MCF 10A (cell line): ENCODE data around the gene CYP39A1. TPM values are rescaled to one million over a fixed set of nuclear protein-coding genes. Genes with fewer than 3 reads are reported as not detected.

Source experiments
- BruUV-seq: library from RNA; stranded (reverse); fragments of 400-500 nt; replicated peaks from 2 replicates; lab custom pipeline; 2021; lab: Mats Ljungman, UMichigan
- CTCF ChIA-PET: fragments of 300-600 bp; sonication (Branson Sonifier 250); formaldehyde crosslinking; extraction: SDS; loops from one replicate; lab custom pipeline; 2021; ENCODE audit warnings: antibody characterized with exemption, inconsistent platforms; lab: Yijun Ruan, JAX
- POLR2A ChIA-PET: fragments of 300-600, 350-650 bp; sonication (Branson Sonifier 250); formaldehyde crosslinking; extraction: SDS; loops from one replicate; lab custom pipeline; 2020; ENCODE audit warnings: antibody characterized with exemption, inconsistent platforms; lab: Yijun Ruan, JAX
- DNase-seq: peaks from one replicate; pipeline ENCODE4 v3.0.0-alpha.2; 2018; ENCODE audit not compliant: unreplicated experiment
- H3K27ac Mint-ChIP-seq: one replicate; pipeline ENCODE4 v1.8.0; 2022; ENCODE audit warnings: mild to moderate bottlenecking, low read depth, mixed read lengths; ENCODE audit not compliant: unreplicated experiment
- H3K27me3 Mint-ChIP-seq: one replicate; pipeline ENCODE4 v1.8.0; 2022; ENCODE audit warnings: mixed read lengths; ENCODE audit not compliant: insufficient read depth, unreplicated experiment
- H3K36me3 Mint-ChIP-seq: one replicate; pipeline ENCODE4 v1.8.0; 2022; ENCODE audit warnings: mild to moderate bottlenecking, moderate library complexity, mixed read lengths; ENCODE audit not compliant: insufficient read depth, unreplicated experiment
- H3K4me1 Mint-ChIP-seq: one replicate; pipeline ENCODE4 v1.8.0; 2022; ENCODE audit warnings: mixed read lengths; ENCODE audit not compliant: insufficient read depth, unreplicated experiment
- H3K4me3 Mint-ChIP-seq: one replicate; pipeline ENCODE4 v1.8.0; 2022; ENCODE audit warnings: mild to moderate bottlenecking, moderate library complexity, mixed read lengths; ENCODE audit not compliant: unreplicated experiment
- H3K9me3 Mint-ChIP-seq: one replicate; pipeline ENCODE4 v1.8.0; 2022; ENCODE audit warnings: mixed read lengths; ENCODE audit not compliant: unreplicated experiment
- intact Hi-C: fragments of 100-400 bp; cut with micrococcal nuclease; formaldehyde crosslinking; loops from 2 replicates; pipeline ENCODE4 v1.14.1; 2022
- total RNA-seq: library from RNA; stranded (reverse); gene quantifications from 2 replicates; pipeline ENCODE4 v1.2.3, GENCODE V29; 2022
- TF ChIP-seq, protein P1 (sequence below): fragments of 200-600 bp; IDR thresholded peaks from one replicate; pipeline ENCODE4 v1.8.0; 2022; ENCODE audit warnings: antibody characterized with exemption, mild to moderate bottlenecking; ENCODE audit not compliant: unreplicated experiment

Gene CYP39A1
- total RNA-seq, 1 experiment from 2014 or later = 7.2 TPM

DNA sequence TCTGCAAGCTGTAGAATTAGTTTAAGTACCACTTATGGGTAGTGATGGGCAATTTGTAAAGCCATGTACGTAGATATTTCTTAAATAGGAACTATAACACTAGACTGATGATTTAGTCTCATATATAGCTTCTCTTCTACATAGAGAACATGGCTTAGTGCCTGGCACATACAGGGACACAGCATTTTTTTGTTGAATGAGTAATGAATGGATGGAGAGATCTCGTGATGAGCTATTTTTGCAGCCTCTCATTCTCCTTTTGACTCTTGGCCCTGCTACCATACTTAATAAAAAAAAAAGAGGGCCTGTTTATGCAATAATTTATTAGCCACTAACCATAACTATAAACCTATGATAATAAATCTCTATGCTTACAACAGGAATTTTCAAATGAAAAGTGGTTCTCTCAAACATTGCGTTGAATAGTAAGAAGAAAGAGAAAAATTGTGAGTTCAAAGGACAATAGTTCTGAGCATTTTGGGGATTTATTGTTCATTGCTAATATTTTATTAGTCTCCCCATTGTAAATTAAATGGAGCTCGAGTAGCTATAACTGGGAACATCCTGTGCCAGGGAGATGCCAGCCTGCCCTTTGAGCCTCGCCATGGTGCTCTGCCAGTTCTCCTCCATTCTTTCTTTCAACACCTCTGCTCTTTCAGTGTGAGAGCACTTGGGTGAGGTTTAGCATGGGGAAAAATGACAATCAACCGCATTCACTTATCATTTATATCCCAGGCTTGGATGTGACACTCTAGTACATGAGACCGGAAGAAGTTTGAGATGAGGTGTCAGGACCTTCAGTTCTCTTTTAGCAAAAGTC, 146.7 kb downstream of the CYP39A1 start:
- Mint-ChIP-seq H3K27ac (no peak overlapping the region), H3K9me3 (no peaks in the 10 kb centered on the region), H3K4me1 (peaks cover 17% of the 10 kb centered on the region), H3K4me3 (no peak overlapping the region), H3K36me3 (no peaks in the 10 kb centered on the region), H3K27me3 (peaks cover 3% of the 10 kb centered on the region)
- POLR2A ChIA-PET = interaction anchor here (0.6 to 0.7 kb wide), 3 partner anchors 70 to 695 kb away, joined by 3 read pairs; no protein-coding TSS in a partner anchor
- no TSS peak for BruUV-seq
- intact Hi-C loops = no loop called here
- TF ChIP-seq, protein P1, sequence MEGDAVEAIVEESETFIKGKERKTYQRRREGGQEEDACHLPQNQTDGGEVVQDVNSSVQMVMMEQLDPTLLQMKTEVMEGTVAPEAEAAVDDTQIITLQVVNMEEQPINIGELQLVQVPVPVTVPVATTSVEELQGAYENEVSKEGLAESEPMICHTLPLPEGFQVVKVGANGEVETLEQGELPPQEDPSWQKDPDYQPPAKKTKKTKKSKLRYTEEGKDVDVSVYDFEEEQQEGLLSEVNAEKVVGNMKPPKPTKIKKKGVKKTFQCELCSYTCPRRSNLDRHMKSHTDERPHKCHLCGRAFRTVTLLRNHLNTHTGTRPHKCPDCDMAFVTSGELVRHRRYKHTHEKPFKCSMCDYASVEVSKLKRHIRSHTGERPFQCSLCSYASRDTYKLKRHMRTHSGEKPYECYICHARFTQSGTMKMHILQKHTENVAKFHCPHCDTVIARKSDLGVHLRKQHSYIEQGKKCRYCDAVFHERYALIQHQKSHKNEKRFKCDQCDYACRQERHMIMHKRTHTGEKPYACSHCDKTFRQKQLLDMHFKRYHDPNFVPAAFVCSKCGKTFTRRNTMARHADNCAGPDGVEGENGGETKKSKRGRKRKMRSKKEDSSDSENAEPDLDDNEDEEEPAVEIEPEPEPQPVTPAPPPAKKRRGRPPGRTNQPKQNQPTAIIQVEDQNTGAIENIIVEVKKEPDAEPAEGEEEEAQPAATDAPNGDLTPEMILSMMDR = no peak
- DNase-seq = no peak
- CTCF ChIA-PET = interaction anchor here (0.7 kb wide), 1 partner anchor 379 kb away, joined by 5 read pairs; no protein-coding TSS in a partner anchor

DNA sequence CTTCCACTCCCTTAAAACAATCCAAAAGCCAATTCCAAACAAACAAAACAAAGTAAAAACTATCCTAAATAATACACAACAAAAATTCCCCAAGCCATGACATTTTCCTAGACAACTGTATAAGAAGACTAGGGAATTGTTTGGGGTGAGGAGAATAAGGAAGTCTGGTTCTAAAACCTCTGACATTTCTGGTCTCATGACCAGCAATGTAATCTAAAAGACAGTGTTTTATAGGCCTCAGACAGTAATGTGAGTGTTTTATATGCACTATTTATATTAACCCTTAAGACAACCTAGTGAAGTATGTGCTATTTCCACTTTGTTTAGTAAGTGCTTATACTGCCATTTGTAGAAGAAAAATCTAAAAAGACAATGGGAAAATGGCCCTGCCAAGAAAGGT, 148.4 kb downstream of the CYP39A1 start:
- no TSS peak for BruUV-seq
- H3K4me3 Mint-ChIP-seq = no peak overlapping the region
- H3K4me1 Mint-ChIP-seq = peaks cover 6% of the 10 kb centered on the region
- ChIA-PET CTCF (no interaction called here), POLR2A (no interaction called here)
- DNase-seq = no peak
- no peaks in the 10 kb centered on the region for H3K9me3 Mint-ChIP-seq
- TF ChIP-seq, protein P1 = no peak
- intact Hi-C loops = no loop called here
- H3K36me3 Mint-ChIP-seq = no peaks in the 10 kb centered on the region
- peaks cover 19% of the 10 kb centered on the region for H3K27me3 Mint-ChIP-seq
- H3K27ac Mint-ChIP-seq = no peak overlapping the region

DNA sequence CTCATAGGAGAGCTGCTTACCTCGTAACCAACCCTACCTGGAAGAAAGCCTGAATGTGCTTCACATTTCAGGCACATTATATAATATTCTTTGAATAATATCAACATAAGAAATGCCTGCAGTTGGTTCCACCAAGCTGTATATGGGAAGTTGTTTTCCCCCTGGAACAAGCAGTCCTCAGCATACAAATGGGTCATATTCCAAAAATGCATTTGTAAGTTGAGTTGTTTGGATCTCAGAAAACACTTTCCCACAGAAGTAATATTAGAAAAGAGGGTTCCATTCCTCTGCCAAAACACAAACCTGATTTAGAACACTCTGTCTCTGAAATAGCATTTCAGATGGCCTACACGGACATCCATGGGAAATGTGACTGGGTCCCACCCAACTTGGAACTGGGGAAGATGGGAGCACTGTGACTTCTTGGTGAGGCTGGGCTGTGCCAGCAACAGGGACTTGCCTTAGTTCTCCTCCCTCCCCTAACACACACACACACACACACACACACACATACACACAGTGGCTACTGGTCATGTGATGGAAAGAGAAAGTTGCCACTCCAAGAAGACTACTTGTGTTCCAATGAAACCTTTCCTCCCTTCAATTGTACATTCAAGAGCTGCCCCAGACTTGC, 150.0 kb downstream of the CYP39A1 start:
- Mint-ChIP-seq H3K4me1 (peaks cover 6% of the 10 kb centered on the region), H3K36me3 (no peaks in the 10 kb centered on the region), H3K27ac (no peak overlapping the region), H3K27me3 (peaks cover 29% of the 10 kb centered on the region), H3K4me3 (no peak overlapping the region), H3K9me3 (no peaks in the 10 kb centered on the region)
- DNase-seq = no peak
- CTCF ChIA-PET = interaction anchor here (0.8 kb wide), 1 partner anchor 10 kb away, joined by 3 read pairs; no protein-coding TSS in a partner anchor
- POLR2A ChIA-PET = no interaction called here
- no TSS peak for BruUV-seq
- TF ChIP-seq, protein P1 = no peak
- intact Hi-C loops = no loop called here
